ENCODE measurements around the gene PRKG1. TPM values are rescaled to one million over a fixed set of nuclear protein-coding genes. Genes with fewer than 3 reads are reported as not detected.

PRKG1 gene
- total and polyA plus RNA-seq, 2 donors (not counting 1 experiment from before 2014, with no cell fraction given) = 45.8 to 71.8 TPM

- Histone ChIP-seq H3K27me3 (ENCODE audit: control insufficient read depth, insufficient read depth, low read length) (no peaks in the 10 kb centered on the region), H3K4me3 (replicated peaks in 1 of 4; ENCODE audit: control extremely low read depth in 1 of 4, insufficient read depth in 1 of 4, low read depth in 3 of 4, low read length in 4 of 4) (no peak overlapping the region), H4K20me1 (ENCODE audit: control insufficient read depth, extremely low read depth, insufficient read depth, low read length) (no peaks in the 10 kb centered on the region), H3K27ac (ENCODE audit: insufficient read depth, low read length) (no peak overlapping the region), H3K36me3 (ENCODE audit: control insufficient read depth, insufficient read depth, low read length) (no peaks in the 10 kb centered on the region), H3K9ac (ENCODE audit: insufficient read depth, low read length) (no peak overlapping the region), H2AFZ (ENCODE audit: low read length) (no peak overlapping the region), H3K79me2 (ENCODE audit: control insufficient read depth, insufficient read depth, low read length) (no peaks in the 10 kb centered on the region), H3K4me1 (ENCODE audit: control insufficient read depth, extremely low read depth, insufficient read depth, low read length) (no peaks in the 10 kb centered on the region), H3K9me3 (ENCODE audit: control insufficient read depth, insufficient read depth, low read depth, low read length) (no peaks in the 10 kb centered on the region), H3K4me2 (ENCODE audit: extremely low read depth, insufficient read depth, low read length) (no peak overlapping the region)
- TF ChIP-seq CTCF (conservative IDR thresholded peaks at IDR 0.05 in 1 of 2, IDR thresholded peaks at IDR 0.05 in 1 of 2; ENCODE audit: low read depth in 1 of 2, low read length in 2 of 2) = no peak
- TF ChIP-seq EZH2 (IDR thresholded peaks at IDR 0.05; ENCODE audit: low read length, missing control alignments) = no peak
- DNase-seq (ENCODE audit: low read depth in 2 of 2) = no peak
Measured at GRCh38 chr10:52284416-52285013, 1210.2 kb downstream of the PRKG1 start.

GRCh38 chr10:52287866-52288265 is 1213.6 kb downstream of the PRKG1 start:
- TF ChIP-seq CTCF (conservative IDR thresholded peaks at IDR 0.05 in 1 of 2, IDR thresholded peaks at IDR 0.05 in 1 of 2; ENCODE audit: low read depth in 1 of 2, low read length in 2 of 2) (no peak), EZH2 (IDR thresholded peaks at IDR 0.05; ENCODE audit: low read length, missing control alignments) (no peak)
- Histone ChIP-seq H3K27ac (ENCODE audit: insufficient read depth, low read length) (no peak overlapping the region), H3K4me3 (replicated peaks in 1 of 4; ENCODE audit: control extremely low read depth in 1 of 4, insufficient read depth in 1 of 4, low read depth in 3 of 4, low read length in 4 of 4) (no peak overlapping the region), H3K36me3 (ENCODE audit: control insufficient read depth, insufficient read depth, low read length) (no peaks in the 10 kb centered on the region), H3K4me2 (ENCODE audit: extremely low read depth, insufficient read depth, low read length) (no peak overlapping the region), H3K4me1 (ENCODE audit: control insufficient read depth, extremely low read depth, insufficient read depth, low read length) (no peaks in the 10 kb centered on the region), H2AFZ (ENCODE audit: low read length) (no peak overlapping the region), H3K27me3 (ENCODE audit: control insufficient read depth, insufficient read depth, low read length) (no peaks in the 10 kb centered on the region), H3K9ac (ENCODE audit: insufficient read depth, low read length) (no peak overlapping the region), H3K9me3 (ENCODE audit: control insufficient read depth, insufficient read depth, low read depth, low read length) (no peaks in the 10 kb centered on the region), H3K79me2 (ENCODE audit: control insufficient read depth, insufficient read depth, low read length) (no peaks in the 10 kb centered on the region), H4K20me1 (ENCODE audit: control insufficient read depth, extremely low read depth, insufficient read depth, low read length) (no peaks in the 10 kb centered on the region)
- DNase-seq (ENCODE audit: low read depth in 2 of 2) = no peak

- Histone ChIP-seq H3K4me1 (ENCODE audit: control insufficient read depth, extremely low read depth, insufficient read depth, low read length) (no peaks in the 10 kb centered on the region), H3K27me3 (ENCODE audit: control insufficient read depth, insufficient read depth, low read length) (no peaks in the 10 kb centered on the region)
- TF ChIP-seq EZH2 (IDR thresholded peaks at IDR 0.05; ENCODE audit: low read length, missing control alignments) (no peak), CTCF (conservative IDR thresholded peaks at IDR 0.05 in 1 of 2, IDR thresholded peaks at IDR 0.05 in 1 of 2; ENCODE audit: low read depth in 1 of 2, low read length in 2 of 2) (no peak)
Measured at GRCh38 chr10:52297747-52298146, 1223.5 kb downstream of the PRKG1 start.

More at GRCh38 chr10:52297747-52298146, 1223.5 kb downstream of the PRKG1 start:
- Histone ChIP-seq H3K79me2 (ENCODE audit: control insufficient read depth, insufficient read depth, low read length) (no peaks in the 10 kb centered on the region), H3K9ac (ENCODE audit: insufficient read depth, low read length) (no peak overlapping the region), H2AFZ (ENCODE audit: low read length) (no peak overlapping the region), H4K20me1 (ENCODE audit: control insufficient read depth, extremely low read depth, insufficient read depth, low read length) (no peaks in the 10 kb centered on the region), H3K9me3 (ENCODE audit: control insufficient read depth, insufficient read depth, low read depth, low read length) (no peaks in the 10 kb centered on the region), H3K4me2 (ENCODE audit: extremely low read depth, insufficient read depth, low read length) (no peak overlapping the region), H3K4me3 (replicated peaks in 1 of 4; ENCODE audit: control extremely low read depth in 1 of 4, insufficient read depth in 1 of 4, low read depth in 3 of 4, low read length in 4 of 4) (no peak overlapping the region), H3K36me3 (ENCODE audit: control insufficient read depth, insufficient read depth, low read length) (no peaks in the 10 kb centered on the region), H3K27ac (ENCODE audit: insufficient read depth, low read length) (no peak overlapping the region)
- no peak for DNase-seq (ENCODE audit: low read depth in 2 of 2)
